GM23338 (cell line): ENCODE measurements around the gene TAF1A. TPM values are rescaled to one million over a fixed set of nuclear protein-coding genes. Genes with fewer than 3 reads are reported as not detected.

Experiments
- ATAC-seq: fragments of 200-7000 bp; cut with Tn5 transposase; 3 replicates; pipeline ENCODE4 v1.9.1; 2020
- DNase-seq: peaks from one replicate; pipeline ENCODE4 v3.0.0-alpha.2; 2015; ENCODE audit warnings: low spot score
- H2AFZ ChIP-seq: fragments of 200-600 bp; sonication (generic); 2 replicates; pipeline ENCODE4 v1.8.0; 2016; ENCODE audit warnings: antibody characterized with exemption, mild to moderate bottlenecking, moderate library complexity
- H3F3A ChIP-seq: fragments of 200-600 bp; sonication (generic); replicated peaks from 2 replicates; pipeline ENCODE4 v1.8.0; 2017; ENCODE audit warnings: antibody characterized with exemption, mixed run types, low read depth
- H3K27ac ChIP-seq: fragments of 200-600 bp; sonication (generic); 2 replicates; pipeline ENCODE4 v1.6.1; 2016; ENCODE audit warnings: low read depth
- H3K27me3 ChIP-seq: fragments of 200-600 bp; sonication (generic); 2 replicates; pipeline ENCODE4 v1.8.0; 2016; ENCODE audit warnings: mild to moderate bottlenecking, mixed run types, moderate library complexity; ENCODE audit not compliant: insufficient read depth
- H3K36me3 ChIP-seq: fragments of 200-600 bp; sonication (generic); 2 replicates; pipeline ENCODE4 v1.8.0; 2016; ENCODE audit warnings: mild to moderate bottlenecking; ENCODE audit not compliant: insufficient read depth
- H3K4me1 ChIP-seq: fragments of 200-600 bp; sonication (generic); 2 replicates; pipeline ENCODE4 v1.8.0; 2016; ENCODE audit warnings: mild to moderate bottlenecking, moderate library complexity; ENCODE audit not compliant: insufficient read depth
- H3K4me2 ChIP-seq: fragments of 200-600 bp; sonication (generic); 2 replicates; pipeline ENCODE4 v1.7.1; 2017; ENCODE audit warnings: mixed run types
- H3K4me3 ChIP-seq: fragments of 200-600 bp; sonication (generic); 2 replicates; pipeline ENCODE4 v1.6.1; 2016; ENCODE audit warnings: mixed run types
- H3K79me2 ChIP-seq: fragments of 200-600 bp; sonication (generic); replicated peaks from 2 replicates; pipeline ENCODE4 v1.8.0; 2017; ENCODE audit warnings: mild to moderate bottlenecking; ENCODE audit not compliant: insufficient read depth
- H3K9me2 ChIP-seq: fragments of 200-600 bp; sonication (generic); 2 replicates; pipeline ENCODE4 v1.8.0; 2017; ENCODE audit not compliant: insufficient read depth
- H4K20me1 ChIP-seq: fragments of 200-600 bp; sonication (generic); replicated peaks from 2 replicates; pipeline ENCODE4 v1.8.0; 2017; ENCODE audit warnings: mild to moderate bottlenecking; ENCODE audit not compliant: insufficient read depth
- H3K27ac Mint-ChIP-seq: 2 replicates; pipeline ENCODE4 v1.8.0; 2020; ENCODE audit warnings: inconsistent platforms, mild to moderate bottlenecking, moderate library complexity, mixed read lengths
- H3K27me3 Mint-ChIP-seq: 3 replicates; pipeline ENCODE4 v1.8.0; 2022; ENCODE audit warnings: low read depth, mild to moderate bottlenecking, moderate library complexity, mixed read lengths, inconsistent platforms; ENCODE audit not compliant: insufficient read depth, poor library complexity
- H3K36me3 Mint-ChIP-seq: 3 replicates; pipeline ENCODE4 v1.8.0; 2021; ENCODE audit warnings: low read depth, mild to moderate bottlenecking, inconsistent platforms, moderate library complexity, mixed read lengths
- H3K4me1 Mint-ChIP-seq: 3 replicates; pipeline ENCODE4 v1.8.0; 2020; ENCODE audit warnings: mild to moderate bottlenecking, inconsistent platforms, mixed read lengths
- H3K4me3 Mint-ChIP-seq: 3 replicates; pipeline ENCODE4 v1.8.0; 2021; ENCODE audit warnings: moderate library complexity, mild to moderate bottlenecking, inconsistent platforms, mixed read lengths
- H3K9me3 Mint-ChIP-seq: 3 replicates; pipeline ENCODE4 v1.8.0; 2020; ENCODE audit warnings: moderate library complexity, mild to moderate bottlenecking, inconsistent platforms, mixed read lengths
- CREB1 ChIP-seq: fragments of 250-450 bp; sonication (Bioruptor Pico); IDR thresholded peaks from 2 replicates; pipeline ENCODE4 v1.5.0; 2020; ENCODE audit warnings: low read depth, mild to moderate bottlenecking, moderate library complexity
- CTCF ChIP-seq, 2 experiments: fragments of 200-600 bp in 1 of 2; sonication (generic) in 1 of 2; conservative IDR thresholded peaks; 2 replicates each; pipeline versions ENCODE4 v1.5.1 to v1.6.1; 2016 to 2017; ENCODE audit warnings: antibody characterized with exemption in 2 of 2, low read depth in 2 of 2, mild to moderate bottlenecking in 2 of 2, moderate library complexity in 1 of 2
- ETS1 ChIP-seq: IDR thresholded peaks from 2 replicates; pipeline ENCODE4 v1.6.1; 2016; ENCODE audit warnings: antibody characterized with exemption
- EZH2phosphoT487 ChIP-seq: fragments of 200-600 bp; sonication (generic); IDR thresholded peaks from one replicate; pipeline ENCODE4 v1.8.1; 2018; ENCODE audit warnings: antibody characterized with exemption; ENCODE audit not compliant: unreplicated experiment
- NANOG ChIP-seq: IDR thresholded peaks from 2 replicates; pipeline ENCODE4 v1.6.1; 2016; ENCODE audit warnings: antibody characterized with exemption, borderline replicate concordance
- REST ChIP-seq: IDR thresholded peaks from one replicate; pipeline ENCODE4 v1.6.1; 2018; ENCODE audit warnings: antibody characterized with exemption; ENCODE audit not compliant: unreplicated experiment
- STAT1 ChIP-seq: IDR thresholded peaks from one replicate; pipeline ENCODE4 v1.6.1; 2016; ENCODE audit warnings: antibody characterized with exemption; ENCODE audit not compliant: unreplicated experiment
- ZNF114 ChIP-seq: fragments of 250-450 bp; sonication (Bioruptor Pico); IDR thresholded peaks from 2 replicates; pipeline ENCODE4 v1.5.0; 2020; ENCODE audit warnings: mild to moderate bottlenecking, moderate library complexity
- ZNF462 ChIP-seq: fragments of 250-450 bp; sonication (Bioruptor Pico); IDR thresholded peaks from 2 replicates; pipeline ENCODE4 v1.5.0; 2020; ENCODE audit warnings: mild to moderate bottlenecking, moderate library complexity
- polyA plus RNA-seq: library from polyadenylated mRNA; unstranded; fragments of >200 nt; fragmentation: Nextera tagmentation; extraction: Ambion mirVana; gene quantifications from 2 replicates; pipeline ENCODE4 v1.2.1, GENCODE V29; 2016
- total RNA-seq: library from RNA; depleted of rRNA; stranded (reverse); fragments of >200 nt; shearing (Covaris generic); gene quantifications from 2 replicates; pipeline ENCODE4 v1.2.3, GENCODE V29; 2014

The TAF1A gene
- total and polyA plus RNA-seq, 2 experiments from 2014 or later, result 5.5 to 13.3 TPM

- no peak for TF ChIP-seq CTCF (conservative IDR thresholded peaks at IDR 0.05; ENCODE audit: low read depth in 2 of 2)
Observed at GRCh38 chr1:222547944-222548671, 41.6 kb downstream of the TAF1A start, which contains the start of gene HHIPL2 (continued).

- Mint-ChIP-seq H3K27me3 (peaks cover 4% of the 10 kb centered on the region), H3K4me1 (peaks cover 10% of the 10 kb centered on the region), H3K4me3 (no peak overlapping the region), H3K36me3 (no peaks in the 10 kb centered on the region; the same call in 2 of the 3 replicates), H3K9me3 (no peaks in the 10 kb centered on the region), H3K27ac (no peak overlapping the region)
- Histone ChIP-seq H3K27me3 (no peaks in the 10 kb centered on the region), H3K36me3 (no peaks in the 10 kb centered on the region), H3K27ac (no peak overlapping the region), H3F3A (no peaks in the 10 kb centered on the region), H4K20me1 (no peaks in the 10 kb centered on the region), H3K9me2 (no peaks in the 10 kb centered on the region), H3K4me3 (no peak overlapping the region), H2AFZ (peak overlapping the region; percentile 43; the same call in 1 of the 2 replicates), H3K4me2 (no peak overlapping the region), H3K4me1 (peaks cover 3% of the 10 kb centered on the region; the same call in 1 of the 2 replicates), H3K79me2 (no peaks in the 10 kb centered on the region)
- DNase-seq, result no peak
- no peak for ATAC-seq
- TF ChIP-seq CREB1 (no peak), NANOG (no peak), ZNF114 (no peak), STAT1 (no peak), EZH2phosphoT487 (no peak), ZNF462 (CRISPR knock-in tag) (no peak), CTCF (conservative IDR thresholded peaks at IDR 0.05; ENCODE audit: low read depth in 2 of 2) (no peak), ETS1 (no peak), REST (no peak)
Observed at GRCh38 chr1:222547260-222547614, 42.5 kb downstream of the TAF1A start.
